Esophagus squamous epithelium (tissue), 4 donors: Measurements from ENCODE around the gene FAM153A.
"Not testable (repeated sequence)": the region's sequence is repeated elsewhere in the genome, so short reads cannot be mapped to it uniquely, and the experiment has no call there.

Source experiments
- CTCF ChIP-seq, 6 experiments: fragments of 450-650 bp in 4 of 6; fragments of 200-600 bp in 2 of 6; sonication (generic) in 2 of 6; IDR thresholded peaks; one replicate each; pipeline ENCODE4 v1.5.1; 2016 to 2019; ENCODE audit warnings: antibody characterized with exemption in 6 of 6, mild to moderate bottlenecking in 4 of 6, moderate library complexity in 4 of 6
- POLR2A ChIP-seq, 4 donors: fragments of 450-650 bp; IDR thresholded peaks; one replicate each; pipeline ENCODE4 v1.6.1; 2017; ENCODE audit warnings: antibody characterized with exemption in 4 of 4, mild to moderate bottlenecking in 4 of 4, moderate library complexity in 3 of 4

DNA sequence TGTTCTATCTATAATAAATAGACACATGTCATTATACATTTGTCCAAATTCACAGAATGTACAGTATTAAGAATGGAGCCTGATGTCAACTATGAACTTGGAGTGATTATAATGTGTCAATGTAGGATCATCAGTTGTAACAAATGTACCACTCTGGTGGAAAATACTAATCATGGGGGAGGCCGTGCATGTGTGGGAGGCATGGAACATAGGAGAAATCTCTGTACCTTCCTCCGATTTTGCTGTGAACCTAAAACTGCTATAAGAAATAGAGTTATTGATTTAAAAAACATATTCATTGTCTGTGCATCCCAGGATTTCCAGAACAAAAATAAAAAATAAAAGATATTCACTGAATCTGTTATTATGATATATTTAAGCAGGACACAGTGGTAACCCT is 12.1 kb downstream of the FAM153A start:
- TF ChIP-seq CTCF, POLR2A (IDR thresholded peaks at IDR 0.05): not testable (repeated sequence)
